ENCODE measurements around the gene USP32.

GRCh38 chr17:60283816-60284215 lies 108.1 kb downstream of the USP32 start:
- no peak for TF ChIP-seq ZNF565 (CRISPR knock-in tag; conservative IDR thresholded peaks at IDR 0.05; ENCODE audit: low read depth)
- no peak for TF ChIP-seq ZFP30 (CRISPR knock-in tag; IDR thresholded peaks at IDR 0.05)
- no peak for TF ChIP-seq ZFP3 (CRISPR knock-in tag; IDR thresholded peaks at IDR 0.05)
- TF ChIP-seq CSRNP3 (CRISPR knock-in tag; IDR thresholded peaks at IDR 0.05): no peak
- no peak for TF ChIP-seq ESRRG (CRISPR knock-in tag; IDR thresholded peaks at IDR 0.05)
- TF ChIP-seq TCF4 (CRISPR knock-in tag; IDR thresholded peaks at IDR 0.05; ENCODE audit: borderline replicate concordance): no peak
- no peak for TF ChIP-seq ARNTL (CRISPR knock-in tag; IDR thresholded peaks at IDR 0.05; ENCODE audit: borderline replicate concordance, low read depth)
- TF ChIP-seq PATZ1 (CRISPR knock-in tag; IDR thresholded peaks at IDR 0.05; ENCODE audit: borderline replicate concordance): no peak
- TF ChIP-seq, protein P1, sequence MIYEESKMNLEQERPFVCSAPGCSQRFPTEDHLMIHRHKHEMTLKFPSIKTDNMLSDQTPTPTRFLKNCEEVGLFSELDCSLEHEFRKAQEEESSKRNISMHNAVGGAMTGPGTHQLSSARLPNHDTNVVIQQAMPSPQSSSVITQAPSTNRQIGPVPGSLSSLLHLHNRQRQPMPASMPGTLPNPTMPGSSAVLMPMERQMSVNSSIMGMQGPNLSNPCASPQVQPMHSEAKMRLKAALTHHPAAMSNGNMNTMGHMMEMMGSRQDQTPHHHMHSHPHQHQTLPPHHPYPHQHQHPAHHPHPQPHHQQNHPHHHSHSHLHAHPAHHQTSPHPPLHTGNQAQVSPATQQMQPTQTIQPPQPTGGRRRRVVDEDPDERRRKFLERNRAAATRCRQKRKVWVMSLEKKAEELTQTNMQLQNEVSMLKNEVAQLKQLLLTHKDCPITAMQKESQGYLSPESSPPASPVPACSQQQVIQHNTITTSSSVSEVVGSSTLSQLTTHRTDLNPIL (CRISPR knock-in tag; IDR thresholded peaks at IDR 0.05; ENCODE audit: low read depth): no peak
- TF ChIP-seq TOX (CRISPR knock-in tag; IDR thresholded peaks at IDR 0.05; ENCODE audit: borderline replicate concordance): no peak
